ENCODE measurements around the gene SNAI3.

DNA sequence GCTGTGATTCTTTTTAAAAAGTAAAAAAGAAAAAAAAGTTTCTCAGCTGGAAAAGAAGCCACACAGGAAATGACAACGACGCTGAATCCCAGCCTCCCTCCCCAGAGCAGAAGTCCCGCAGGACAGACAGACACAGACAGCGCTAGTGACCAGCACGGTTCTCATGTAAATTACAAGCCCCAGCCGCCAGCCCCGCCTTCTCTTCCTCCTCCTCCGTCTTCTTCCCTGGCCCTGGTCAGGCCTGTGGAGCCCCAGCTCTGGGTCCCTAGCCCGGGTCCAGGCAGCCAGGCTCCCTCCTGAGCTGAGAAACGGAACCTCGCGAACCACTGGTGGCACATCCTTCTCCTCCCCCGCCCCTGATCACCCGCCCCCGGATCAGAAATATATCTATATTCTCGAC lies 54.9 kb downstream of the SNAI3 start:
- TF ChIP-seq, protein P1, sequence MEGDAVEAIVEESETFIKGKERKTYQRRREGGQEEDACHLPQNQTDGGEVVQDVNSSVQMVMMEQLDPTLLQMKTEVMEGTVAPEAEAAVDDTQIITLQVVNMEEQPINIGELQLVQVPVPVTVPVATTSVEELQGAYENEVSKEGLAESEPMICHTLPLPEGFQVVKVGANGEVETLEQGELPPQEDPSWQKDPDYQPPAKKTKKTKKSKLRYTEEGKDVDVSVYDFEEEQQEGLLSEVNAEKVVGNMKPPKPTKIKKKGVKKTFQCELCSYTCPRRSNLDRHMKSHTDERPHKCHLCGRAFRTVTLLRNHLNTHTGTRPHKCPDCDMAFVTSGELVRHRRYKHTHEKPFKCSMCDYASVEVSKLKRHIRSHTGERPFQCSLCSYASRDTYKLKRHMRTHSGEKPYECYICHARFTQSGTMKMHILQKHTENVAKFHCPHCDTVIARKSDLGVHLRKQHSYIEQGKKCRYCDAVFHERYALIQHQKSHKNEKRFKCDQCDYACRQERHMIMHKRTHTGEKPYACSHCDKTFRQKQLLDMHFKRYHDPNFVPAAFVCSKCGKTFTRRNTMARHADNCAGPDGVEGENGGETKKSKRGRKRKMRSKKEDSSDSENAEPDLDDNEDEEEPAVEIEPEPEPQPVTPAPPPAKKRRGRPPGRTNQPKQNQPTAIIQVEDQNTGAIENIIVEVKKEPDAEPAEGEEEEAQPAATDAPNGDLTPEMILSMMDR (IDR thresholded peaks at IDR 0.05) = no peak
- no peak for TF ChIP-seq POLR2AphosphoS5 (IDR thresholded peaks at IDR 0.05)

Measured in gastroesophageal sphincter (tissue), 3 donors.